Activated naive CD8-positive, alpha-beta T cell treated with anti-CD3 and anti-CD28 coated beads for 36 hours (primary cell): Measurements from ENCODE around the gene RTTN. TPM values are rescaled to one million over a fixed set of nuclear protein-coding genes. Genes with fewer than 3 reads are reported as not detected.
"Not testable (repeated sequence)": the region's sequence is repeated elsewhere in the genome, so short reads cannot be mapped to it uniquely, and the experiment has no call there.

Experiments
- DNase-seq: peaks from one replicate; pipeline ENCODE4 v3.0.0; 2021
- H3K27ac Mint-ChIP-seq: one replicate; pipeline ENCODE4 v1.8.0; 2022; ENCODE audit warnings: mild to moderate bottlenecking, moderate library complexity, mixed read lengths
- H3K27me3 Mint-ChIP-seq: one replicate; pipeline ENCODE4 v1.8.0; 2022; ENCODE audit warnings: mild to moderate bottlenecking, mixed read lengths
- H3K36me3 Mint-ChIP-seq: one replicate; pipeline ENCODE4 v1.8.0; 2021; ENCODE audit warnings: mild to moderate bottlenecking, mixed read lengths
- H3K4me1 Mint-ChIP-seq: one replicate; pipeline ENCODE4 v1.8.0; 2021; ENCODE audit warnings: mixed read lengths
- H3K4me3 Mint-ChIP-seq: one replicate; pipeline ENCODE4 v1.8.0; 2022; ENCODE audit warnings: mild to moderate bottlenecking, moderate library complexity, mixed read lengths
- H3K9me3 Mint-ChIP-seq: one replicate; pipeline ENCODE4 v1.8.0; 2022; ENCODE audit warnings: mixed read lengths
- total RNA-seq, 2 experiments: library from RNA; stranded (reverse); gene quantifications; one replicate each; pipeline ENCODE4 v1.2.3, GENCODE V29; 2021

The RTTN gene
- total RNA-seq, 2 experiments from 2014 or later = 21.5 to 22.5 TPM

GRCh38 chr18:69987870-69988269, 217.6 kb downstream of the RTTN start:
- DNase-seq = no peak
- Mint-ChIP-seq H3K27me3 (no peaks in the 10 kb centered on the region), H3K36me3 (peaks cover 54% of the 10 kb centered on the region), H3K4me3 (no peak overlapping the region), H3K9me3 (peaks cover 33% of the 10 kb centered on the region), H3K27ac (no peak overlapping the region), H3K4me1 (peaks cover 3% of the 10 kb centered on the region)

DNA sequence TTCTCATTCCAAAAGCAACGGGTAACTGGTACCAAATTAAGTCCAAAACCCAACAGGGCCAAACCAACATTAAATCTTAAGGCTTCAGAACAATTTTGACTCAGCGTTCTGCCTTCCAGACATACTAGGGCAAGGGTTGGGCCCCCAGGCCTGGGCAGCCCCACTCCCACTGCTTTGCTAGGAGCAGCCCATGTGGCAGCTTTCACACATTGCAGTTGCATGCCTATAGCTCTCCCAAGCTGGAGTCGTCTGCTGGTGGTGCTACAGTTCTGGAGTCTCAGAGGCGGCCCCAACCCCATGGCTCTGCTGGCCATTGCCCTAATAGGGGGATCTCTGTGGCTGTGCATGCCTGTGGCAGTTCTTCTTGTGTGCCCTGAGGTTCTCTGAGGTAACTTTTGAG, 220.2 kb downstream of the RTTN start:
- DNase-seq = no peak
- H3K9me3 Mint-ChIP-seq = peaks cover 26% of the 10 kb centered on the region
- peaks cover 27% of the 10 kb centered on the region for H3K4me1 Mint-ChIP-seq
- H3K27me3 Mint-ChIP-seq = no peaks in the 10 kb centered on the region
- H3K4me3 Mint-ChIP-seq = no peak overlapping the region
- peaks cover 55% of the 10 kb centered on the region for H3K36me3 Mint-ChIP-seq
- no peak overlapping the region for H3K27ac Mint-ChIP-seq

DNA sequence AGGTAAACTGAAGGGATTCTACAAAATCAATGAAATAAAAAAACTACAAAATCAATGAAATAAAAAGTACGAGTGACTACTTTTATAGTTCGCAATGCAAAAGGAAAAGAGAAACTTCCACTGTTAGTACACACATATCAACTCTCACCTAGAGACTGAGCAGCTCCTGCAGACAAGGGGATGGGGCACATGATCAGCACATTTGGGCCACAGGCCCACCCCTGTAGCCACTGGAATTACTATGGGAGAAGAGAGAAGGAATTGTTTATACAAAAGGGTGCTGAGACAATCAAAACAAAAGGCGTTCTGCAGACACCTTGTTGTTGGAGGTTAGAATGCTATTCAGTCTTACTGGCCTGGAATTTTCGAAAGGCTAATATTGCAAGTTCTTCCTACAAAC, 223.1 kb downstream of the RTTN start:
- DNase-seq = no peak
- Mint-ChIP-seq H3K36me3 (peaks cover 52% of the 10 kb centered on the region), H3K4me3 (no peak overlapping the region), H3K27ac (peak overlapping the region; percentile 65), H3K27me3 (no peaks in the 10 kb centered on the region), H3K9me3 (peaks cover 14% of the 10 kb centered on the region), H3K4me1 (peaks cover 42% of the 10 kb centered on the region)

GRCh38 chr18:69981948-69982347, 223.5 kb downstream of the RTTN start:
- H3K27me3 Mint-ChIP-seq = no peaks in the 10 kb centered on the region
- no peak overlapping the region for H3K4me3 Mint-ChIP-seq
- peak overlapping the region; percentile 65 for H3K27ac Mint-ChIP-seq
- H3K36me3 Mint-ChIP-seq = peaks cover 52% of the 10 kb centered on the region
- H3K4me1 Mint-ChIP-seq = peaks cover 42% of the 10 kb centered on the region
- peaks cover 13% of the 10 kb centered on the region for H3K9me3 Mint-ChIP-seq
- DNase-seq = no peak

DNA sequence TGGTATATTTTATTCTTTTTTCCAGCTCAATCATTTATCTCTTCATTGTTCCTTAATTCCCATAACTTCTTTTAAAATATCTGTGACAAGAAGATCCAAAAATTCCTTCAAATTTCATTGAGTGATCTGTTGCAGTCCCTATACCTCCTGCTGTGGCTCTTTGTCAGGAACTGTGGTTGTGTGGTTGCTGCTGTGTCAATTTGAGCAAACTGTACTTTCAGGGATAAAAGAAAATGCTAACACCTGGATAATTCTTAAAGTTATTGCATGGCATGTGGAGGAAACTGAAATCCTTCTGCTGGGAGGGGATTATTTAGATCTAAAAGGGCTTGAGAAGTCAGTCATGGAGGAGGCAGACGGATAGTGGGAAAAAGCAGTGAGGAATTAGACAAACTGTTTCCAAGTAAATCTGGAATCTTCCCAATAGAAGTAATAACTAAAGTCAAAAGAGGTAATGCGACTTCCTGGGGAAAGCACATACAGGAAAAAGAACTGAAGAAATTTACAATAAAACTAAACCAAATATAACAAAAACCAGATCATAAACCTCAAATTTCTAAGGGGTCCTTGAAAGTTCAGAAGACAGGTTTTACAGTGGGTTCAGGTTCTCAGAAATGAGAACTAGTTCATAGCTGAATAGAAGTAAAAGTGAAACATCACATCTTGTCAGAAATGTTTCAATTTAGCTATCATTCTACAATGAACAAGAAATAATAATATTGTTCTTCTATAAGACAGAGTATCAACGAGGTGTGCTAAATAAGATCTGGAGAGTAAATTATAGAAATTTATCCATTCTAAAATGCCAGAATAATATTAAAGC, 224.3 kb downstream of the RTTN start:
- Mint-ChIP-seq H3K4me3 (no peak overlapping the region), H3K36me3 (peaks cover 54% of the 10 kb centered on the region)

GRCh38 chr18:69980509-69980908, 225.0 kb downstream of the RTTN start:
- Mint-ChIP-seq H3K4me3 (no peak overlapping the region), H3K36me3 (peaks cover 56% of the 10 kb centered on the region), H3K27ac (no peak overlapping the region), H3K4me1 (peaks cover 42% of the 10 kb centered on the region), H3K9me3 (peaks cover 22% of the 10 kb centered on the region), H3K27me3 (no peaks in the 10 kb centered on the region)
- DNase-seq = no peak

More for the DNA sequence above, 224.3 kb downstream of the RTTN start:
- Mint-ChIP-seq H3K4me1 (peaks cover 42% of the 10 kb centered on the region), H3K9me3 (peaks cover 15% of the 10 kb centered on the region), H3K27ac (peak overlapping the region; percentile 65), H3K27me3 (no peaks in the 10 kb centered on the region)
- no peak for DNase-seq

GRCh38 chr18:69978732-69979715, 226.5 kb downstream of the RTTN start:
- Mint-ChIP-seq H3K36me3 (peaks cover 59% of the 10 kb centered on the region), H3K9me3 (peaks cover 22% of the 10 kb centered on the region), H3K27me3 (no peaks in the 10 kb centered on the region), H3K4me1 (peaks cover 42% of the 10 kb centered on the region), H3K4me3 (no peak overlapping the region), H3K27ac (peak overlapping the region; percentile 62)
- DNase-seq = no peak

DNA sequence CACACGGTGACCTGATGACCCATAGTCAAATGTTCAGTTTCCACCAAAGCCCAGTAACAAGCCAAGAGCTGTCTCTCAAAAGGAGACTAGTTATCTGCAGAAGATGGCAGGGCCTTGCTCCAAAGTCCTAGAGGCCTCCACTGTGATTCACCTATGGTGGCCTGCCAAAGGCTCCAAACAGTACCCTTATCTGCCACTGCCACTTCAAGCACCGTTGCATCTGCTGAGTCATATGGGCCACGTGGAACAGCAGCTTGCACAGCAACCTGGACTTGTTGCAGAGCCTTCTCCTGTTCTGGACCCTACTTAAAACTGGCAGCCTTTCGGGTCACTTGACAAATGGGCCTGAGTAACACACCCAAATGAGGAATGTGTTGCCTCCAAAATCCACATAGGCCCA, 230.2 kb downstream of the RTTN start:
- peaks cover 28% of the 10 kb centered on the region for H3K9me3 Mint-ChIP-seq
- peaks cover 50% of the 10 kb centered on the region for H3K36me3 Mint-ChIP-seq
- DNase-seq, H3K4me3 Mint-ChIP-seq, H3K27ac Mint-ChIP-seq, H3K27me3 Mint-ChIP-seq: not testable (repeated sequence)
- H3K4me1 Mint-ChIP-seq = peaks cover 15% of the 10 kb centered on the region

DNA sequence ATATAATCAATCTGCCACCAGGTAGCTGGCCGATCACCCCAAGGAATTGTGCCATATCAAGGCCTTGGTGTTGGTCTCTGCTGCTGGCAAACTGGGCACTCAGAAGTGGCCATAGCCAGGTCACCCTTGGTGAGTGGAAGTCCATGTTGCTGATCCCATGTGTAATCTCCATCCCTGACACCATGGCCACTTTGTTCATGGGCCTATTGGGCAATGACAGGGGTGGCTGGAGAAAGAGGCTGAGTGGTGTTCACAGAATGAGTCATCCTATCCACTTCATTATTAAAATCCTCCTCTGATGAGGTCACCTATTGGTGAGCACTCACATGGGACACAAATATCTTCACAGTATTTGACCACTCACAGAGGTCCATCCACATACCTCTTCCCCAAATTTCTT, 231.1 kb downstream of the RTTN start:
- H3K36me3 Mint-ChIP-seq = peaks cover 43% of the 10 kb centered on the region
- H3K4me1 Mint-ChIP-seq = peaks cover 7% of the 10 kb centered on the region
- no peak overlapping the region for H3K4me3 Mint-ChIP-seq
- DNase-seq = no peak
- H3K9me3 Mint-ChIP-seq = peaks cover 23% of the 10 kb centered on the region
- no peak overlapping the region for H3K27ac Mint-ChIP-seq
- no peaks in the 10 kb centered on the region for H3K27me3 Mint-ChIP-seq

DNA sequence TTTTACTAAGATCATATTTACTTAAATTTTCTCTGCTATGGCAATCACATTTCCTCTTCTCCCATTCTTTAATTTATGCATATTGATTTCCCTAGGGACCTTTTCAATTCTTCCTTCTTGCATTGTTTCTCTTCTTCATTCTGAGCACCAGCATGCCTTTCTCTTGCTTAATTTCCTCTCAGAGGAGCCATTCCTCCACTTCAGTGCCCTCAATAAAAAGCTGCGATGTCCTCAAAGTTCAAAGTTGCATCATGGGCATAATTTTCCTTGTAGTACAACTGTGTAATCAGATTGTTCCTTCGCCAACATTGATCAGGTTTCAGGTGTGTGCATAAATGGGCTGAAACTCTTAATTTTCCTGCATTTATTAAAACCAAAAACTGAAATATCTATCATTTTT, 236.0 kb downstream of the RTTN start:
- Mint-ChIP-seq H3K27me3 (no peaks in the 10 kb centered on the region), H3K9me3 (peaks cover 12% of the 10 kb centered on the region), H3K27ac (no peak overlapping the region), H3K36me3 (peaks cover 8% of the 10 kb centered on the region), H3K4me1 (peaks cover 19% of the 10 kb centered on the region), H3K4me3 (no peak overlapping the region)
- no peak for DNase-seq

- peak; percentile 32 for DNase-seq
- H3K27ac Mint-ChIP-seq = no peak overlapping the region
- H3K36me3 Mint-ChIP-seq = peaks cover 10% of the 10 kb centered on the region
- H3K9me3 Mint-ChIP-seq = peaks cover 11% of the 10 kb centered on the region
- no peaks in the 10 kb centered on the region for H3K27me3 Mint-ChIP-seq
- peaks cover 19% of the 10 kb centered on the region for H3K4me1 Mint-ChIP-seq
- H3K4me3 Mint-ChIP-seq = no peak overlapping the region
Observed at GRCh38 chr18:69968039-69968438, 237.4 kb downstream of the RTTN start.

- peaks cover 26% of the 10 kb centered on the region for H3K4me1 Mint-ChIP-seq
- H3K36me3 Mint-ChIP-seq = peaks cover 7% of the 10 kb centered on the region
- H3K4me3 Mint-ChIP-seq = no peak overlapping the region
- no peaks in the 10 kb centered on the region for H3K27me3 Mint-ChIP-seq
- H3K9me3 Mint-ChIP-seq = peaks cover 3% of the 10 kb centered on the region
- no peak for DNase-seq
- no peak overlapping the region for H3K27ac Mint-ChIP-seq
Observed at GRCh38 chr18:69963196-69963595, 242.3 kb downstream of the RTTN start.

- Mint-ChIP-seq H3K9me3 (peaks cover 3% of the 10 kb centered on the region), H3K4me3 (no peak overlapping the region), H3K4me1 (peaks cover 12% of the 10 kb centered on the region), H3K36me3 (peaks cover 10% of the 10 kb centered on the region), H3K27ac (no peak overlapping the region), H3K27me3 (no peaks in the 10 kb centered on the region)
- no peak for DNase-seq
Observed at GRCh38 chr18:69961718-69962117, 243.8 kb downstream of the RTTN start.

- Mint-ChIP-seq H3K27me3 (no peaks in the 10 kb centered on the region), H3K4me1 (peaks cover 21% of the 10 kb centered on the region), H3K36me3 (peaks cover 12% of the 10 kb centered on the region), H3K27ac (peak overlapping the region; percentile 77), H3K9me3 (no peaks in the 10 kb centered on the region), H3K4me3 (peak overlapping the region; percentile 8)
- peak; percentile 34 for DNase-seq
Observed at GRCh38 chr18:69958422-69958821, 247.1 kb downstream of the RTTN start.

- DNase-seq = no peak
- peaks cover 16% of the 10 kb centered on the region for H3K36me3 Mint-ChIP-seq
- H3K9me3 Mint-ChIP-seq = peaks cover 2% of the 10 kb centered on the region
- H3K27ac Mint-ChIP-seq = peak overlapping the region; percentile 77
- H3K4me3 Mint-ChIP-seq = no peak overlapping the region
- H3K4me1 Mint-ChIP-seq = peaks cover 21% of the 10 kb centered on the region
- H3K27me3 Mint-ChIP-seq = no peaks in the 10 kb centered on the region
Observed at GRCh38 chr18:69957747-69958146, 247.7 kb downstream of the RTTN start.
